ENCODE results near the gene MYT1.

Gene MYT1

GRCh38 chr20:64138276-64138815 is 25.9 kb upstream of the MYT1 start:
- no peak for DNase-seq (ENCODE audit: low read depth, low spot score)
- no peak overlapping the region for H3K4me3 ChIP-seq (ENCODE audit: low read length)

GRCh38 chr20:64139199-64140060 is 24.8 kb upstream of the MYT1 start:
- no peak for DNase-seq (ENCODE audit: low read depth, low spot score)
- no peak overlapping the region for H3K4me3 ChIP-seq (ENCODE audit: low read length)

GRCh38 chr20:64140061-64140931 is 24.0 kb upstream of the MYT1 start:
- no peak overlapping the region for H3K4me3 ChIP-seq (ENCODE audit: low read length)
- no peak for DNase-seq (ENCODE audit: low read depth, low spot score)

GRCh38 chr20:64140956-64141355 is 23.3 kb upstream of the MYT1 start:
- no peak overlapping the region for H3K4me3 ChIP-seq (ENCODE audit: low read length)
- DNase-seq (ENCODE audit: low read depth, low spot score): no peak

- no peak overlapping the region for H3K4me3 ChIP-seq (ENCODE audit: low read length)
- DNase-seq (ENCODE audit: low read depth, low spot score): no peak
Observed at GRCh38 chr20:64142590-64142989, 21.7 kb upstream of the MYT1 start.

- no peak for DNase-seq (ENCODE audit: low read depth, low spot score)
- H3K4me3 ChIP-seq (ENCODE audit: low read length): no peak overlapping the region
Observed at GRCh38 chr20:64143018-64143801, 21.0 kb upstream of the MYT1 start.

GRCh38 chr20:64144144-64144912 is 19.9 kb upstream of the MYT1 start:
- no peak for DNase-seq (ENCODE audit: low read depth, low spot score)
- no peak overlapping the region for H3K4me3 ChIP-seq (ENCODE audit: low read length)

- H3K4me3 ChIP-seq (ENCODE audit: low read length): no peak overlapping the region
- peak; percentile 19 for DNase-seq (ENCODE audit: low read depth, low spot score)
Observed at GRCh38 chr20:64145458-64146300, 18.6 kb upstream of the MYT1 start.

GRCh38 chr20:64146301-64146935 is 17.8 kb upstream of the MYT1 start:
- H3K4me3 ChIP-seq (ENCODE audit: low read length): no peak overlapping the region
- no peak for DNase-seq (ENCODE audit: low read depth, low spot score)

GRCh38 chr20:64146936-64147477 is 17.2 kb upstream of the MYT1 start:
- peak; percentile 42 for DNase-seq (ENCODE audit: low read depth, low spot score)
- no peak overlapping the region for H3K4me3 ChIP-seq (ENCODE audit: low read length)

GRCh38 chr20:64148581-64148980 is 15.7 kb upstream of the MYT1 start:
- no peak for DNase-seq (ENCODE audit: low read depth, low spot score)
- H3K4me3 ChIP-seq (ENCODE audit: low read length): no peak overlapping the region

- no peak for DNase-seq (ENCODE audit: low read depth, low spot score)
- no peak overlapping the region for H3K4me3 ChIP-seq (ENCODE audit: low read length)
Observed at GRCh38 chr20:64149141-64149540, 15.1 kb upstream of the MYT1 start.

GRCh38 chr20:64149809-64150560 is 14.3 kb upstream of the MYT1 start:
- DNase-seq (ENCODE audit: low read depth, low spot score): no peak
- H3K4me3 ChIP-seq (ENCODE audit: low read length): no peak overlapping the region

GRCh38 chr20:64150756-64151632 is 13.3 kb upstream of the MYT1 start:
- H3K4me3 ChIP-seq (ENCODE audit: low read length): no peak overlapping the region
- no peak for DNase-seq (ENCODE audit: low read depth, low spot score)
